Right ventricle myocardium inferior (tissue), 1 donor: ENCODE results near the gene ELMO1. TPM values are rescaled to one million over a fixed set of nuclear protein-coding genes. Genes with fewer than 3 reads are reported as not detected.

Experiments
- ATAC-seq: fragments of 200-7000 bp; cut with Tn5 transposase; one replicate; pipeline ENCODE4 v1.9.1; 2020; ENCODE audit warnings: mild to moderate bottlenecking, moderate library complexity
- DNase-seq: peaks from one replicate; pipeline ENCODE4 v3.0.0; 2021; ENCODE audit errors: missing footprints
- intact Hi-C: fragments of 100-400 bp; cut with DNase I; formaldehyde crosslinking; loops from one replicate; pipeline ENCODE4 v1.11.0; 2022
- long read RNA-seq: library from polyadenylated mRNA; unstranded; transcript quantifications from one replicate; pipeline ENCODE4 v2.0.0, GENCODE V29; 2021
- total RNA-seq: library from RNA; stranded (reverse); fragmentation: NEBNext Ultra II Directional; extraction: Animal tissue kit (Norgen Biotek cat#: 25700); gene quantifications from one replicate; pipeline ENCODE4 v1.2.1, GENCODE V29; 2021
- donor health status: DM: no; HTN: yes; CAD: no; lungs with severe emphysema.

ELMO1 gene
- total RNA-seq: 13.8 TPM
- long read RNA-seq, full-length matches to known transcripts: 3 of 3 reads
- long read RNA-seq, partial matches to known transcripts: 0 of 3 reads
- long read RNA-seq, other reads (novel, unspliced or antisense): 0 of 3 reads

GRCh38 chr7:37448636-37449361, at the start of gene ELMO1:
Gene ELMO1 (minus strand): TSS chr7:37448864. CDS start chr7:37342690, 106,174 bp downstream.
- intact Hi-C loops: loop anchor here (1.0 to 5.0 kb wide), 3 partner anchors 94 to 236 kb away; no protein-coding TSS in a partner anchor
- DNase-seq (peak; percentile 92), ATAC-seq (peak; percentile 88)

GRCh38 chr7:37497576-37497975, 48.9 kb upstream of the ELMO1 start:
- DNase-seq (no peak), ATAC-seq (no peak)
- intact Hi-C loops: loop anchor here (5.0 kb wide), 1 partner anchor 210 kb away; no protein-coding TSS in a partner anchor

- intact Hi-C loops: loop anchor here (5.0 kb wide), 1 partner anchor 208 kb away; no protein-coding TSS in a partner anchor
- no peak for ATAC-seq
- no peak for DNase-seq
Measured at GRCh38 chr7:37495574-37496184, 47.0 kb upstream of the ELMO1 start.

GRCh38 chr7:37494926-37495325, 46.3 kb upstream of the ELMO1 start:
- intact Hi-C loops: loop anchor here (5.0 kb wide), 1 partner anchor 208 kb away; no protein-coding TSS in a partner anchor
- DNase-seq (no peak), ATAC-seq (no peak)

GRCh38 chr7:37493810-37494209, 45.1 kb upstream of the ELMO1 start:
- intact Hi-C loops: no loop called here
- no peak for DNase-seq
- no peak for ATAC-seq

DNA sequence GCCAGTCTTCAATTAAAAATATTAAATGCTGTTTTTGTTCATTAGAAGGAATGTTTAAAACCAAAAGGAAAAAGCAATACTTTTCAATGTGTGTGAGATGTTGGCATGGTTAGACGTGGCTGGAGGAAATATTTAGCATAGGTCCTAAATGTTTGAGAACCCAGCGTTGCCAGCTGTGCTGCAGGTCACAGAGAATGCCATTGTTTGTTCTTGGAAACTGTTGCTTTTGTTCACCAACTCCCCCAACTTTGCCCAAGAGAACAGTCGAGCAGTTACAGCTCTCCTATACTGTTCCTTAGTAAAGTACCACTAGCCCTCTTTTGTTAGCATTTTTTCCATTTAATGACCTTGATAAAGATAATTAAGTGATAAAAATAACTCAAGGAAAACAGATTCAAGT, 44.5 kb upstream of the ELMO1 start:
- ATAC-seq (no peak), DNase-seq (no peak)
- intact Hi-C loops: no loop called here

DNA sequence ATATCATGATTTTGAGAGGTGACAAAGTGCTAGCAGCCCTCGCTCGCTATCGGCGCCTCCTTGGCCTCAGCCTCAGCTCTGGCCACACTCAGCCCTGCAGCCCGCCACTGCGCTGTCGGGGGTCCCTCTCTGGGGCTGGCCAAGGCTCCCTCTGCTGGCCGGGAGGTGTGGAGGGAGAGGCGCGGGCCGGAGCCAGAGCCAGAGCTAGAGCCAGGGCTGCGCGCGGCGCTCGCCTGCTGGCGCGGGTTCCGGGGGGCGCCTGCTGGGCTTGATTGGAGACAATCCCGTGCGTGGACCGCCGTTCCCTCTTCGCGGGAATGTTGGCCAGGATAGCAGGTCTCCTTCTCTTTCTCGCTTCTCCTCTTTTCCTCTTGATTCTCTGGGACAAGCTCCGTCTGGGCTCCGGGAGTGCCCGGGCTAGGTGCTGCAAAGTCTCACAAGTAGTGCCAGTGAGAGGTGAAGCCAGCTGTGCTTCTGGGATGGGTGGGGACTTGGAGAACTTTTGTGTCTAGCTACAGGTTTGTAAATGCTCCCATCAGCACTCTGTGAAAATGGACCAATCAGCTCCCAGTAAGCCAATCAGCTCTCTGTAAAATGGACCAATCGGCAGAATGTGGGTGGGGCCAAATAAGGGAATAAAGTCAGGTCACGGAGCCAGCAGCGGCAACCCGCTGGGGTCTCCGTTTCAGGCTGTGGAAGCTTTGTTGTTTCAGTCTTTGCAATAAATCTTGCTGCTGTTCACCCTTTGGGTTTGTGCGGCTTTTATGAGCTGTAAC, 43.4 kb upstream of the ELMO1 start:
- ATAC-seq (no peak), DNase-seq (no peak)
- intact Hi-C loops: no loop called here

- ATAC-seq (no peak), DNase-seq (no peak)
- intact Hi-C loops: no loop called here
Measured at GRCh38 chr7:37489703-37490102, 41.0 kb upstream of the ELMO1 start.

- ATAC-seq: no peak
Measured at GRCh38 chr7:37488163-37488764, 39.6 kb upstream of the ELMO1 start.

DNA sequence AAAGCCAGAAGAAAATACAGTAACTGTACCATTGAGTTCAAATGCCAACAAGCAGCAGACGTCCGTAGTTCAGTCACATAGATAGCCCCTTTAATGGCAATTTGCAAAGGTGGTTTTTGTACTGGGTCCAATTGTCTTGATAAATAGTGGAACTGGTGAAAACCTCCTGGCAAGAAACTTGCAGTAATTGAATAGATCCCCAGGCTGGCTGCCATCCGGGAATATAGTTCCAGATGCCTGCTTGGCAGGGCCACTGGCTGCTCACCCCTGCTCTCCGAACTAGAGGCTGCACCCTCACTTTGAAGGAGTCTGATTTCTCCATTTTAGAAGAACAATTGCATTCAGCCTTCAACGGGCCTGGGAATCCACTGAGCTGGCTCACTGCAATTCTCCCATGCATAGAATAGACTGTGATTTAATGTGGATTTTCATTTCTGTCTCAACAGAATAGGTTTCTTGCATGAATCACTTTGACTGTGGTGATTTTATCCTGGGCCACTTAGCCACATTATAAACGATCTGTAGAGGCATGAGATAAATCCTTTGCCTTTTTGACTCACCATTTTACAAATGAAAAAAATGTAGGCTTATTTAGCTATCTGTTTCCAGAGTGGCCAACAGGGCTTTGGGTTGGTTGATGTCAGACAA, 35.9 kb upstream of the ELMO1 start:
- intact Hi-C loops: no loop called here
- ATAC-seq: no peak
- no peak for DNase-seq

More at GRCh38 chr7:37488163-37488764, 39.6 kb upstream of the ELMO1 start:
- intact Hi-C loops: no loop called here
- no peak for DNase-seq

- ATAC-seq (no peak), DNase-seq (no peak)
- intact Hi-C loops: no loop called here
Measured at GRCh38 chr7:37483627-37484026, 35.0 kb upstream of the ELMO1 start.

DNA sequence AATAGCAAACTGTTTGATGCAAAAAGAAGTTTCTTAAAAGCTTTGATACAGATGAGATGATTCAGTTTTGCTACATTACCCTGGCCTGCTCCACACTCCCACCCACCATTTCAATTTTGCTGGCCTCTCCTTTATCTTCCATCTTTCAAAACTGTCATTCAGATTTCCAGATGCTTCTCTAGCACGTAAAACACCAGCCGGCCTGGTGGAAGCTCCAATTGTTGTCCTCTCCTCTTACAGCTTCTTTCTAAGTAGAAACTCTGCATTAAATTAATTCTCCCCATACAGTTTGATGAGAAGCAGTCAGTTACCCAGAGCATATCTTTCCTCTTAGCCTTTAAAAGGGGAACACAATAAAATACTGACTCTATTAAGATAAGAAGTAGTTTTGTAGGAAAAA, 34.3 kb upstream of the ELMO1 start:
- no peak for DNase-seq
- intact Hi-C loops: no loop called here
- no peak for ATAC-seq

GRCh38 chr7:37482505-37482904, 33.8 kb upstream of the ELMO1 start:
- ATAC-seq: no peak
- intact Hi-C loops: no loop called here
- no peak for DNase-seq

DNA sequence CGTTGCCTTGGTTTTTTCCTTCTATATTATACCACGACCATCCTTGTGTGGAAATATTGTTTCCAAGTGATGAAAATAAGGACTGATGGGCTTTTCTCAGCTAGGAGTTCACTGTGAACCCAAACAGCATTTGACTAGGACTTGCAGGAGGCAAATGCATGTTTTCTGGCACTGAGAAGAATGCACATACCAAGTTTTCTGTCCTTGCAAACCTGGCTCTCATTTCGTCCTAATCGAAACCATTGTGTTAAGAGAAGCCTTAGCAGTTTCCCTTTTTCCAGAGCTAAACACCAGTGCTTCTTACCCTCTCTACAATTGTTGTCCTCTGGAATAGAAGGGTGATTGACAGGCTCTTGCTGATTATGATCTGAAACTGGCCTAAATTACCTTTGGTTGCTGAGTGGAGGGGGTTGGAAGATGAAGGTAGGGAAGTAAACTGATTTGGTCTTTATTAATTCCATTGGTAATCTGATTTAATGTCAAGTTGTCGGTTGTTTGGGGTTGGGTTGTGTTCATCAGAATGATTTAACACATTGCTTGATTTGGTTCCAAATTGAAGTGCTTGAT, 33.1 kb upstream of the ELMO1 start:
- DNase-seq: no peak
- no peak for ATAC-seq
- intact Hi-C loops: no loop called here

- intact Hi-C loops: no loop called here
- no peak for ATAC-seq
- no peak for DNase-seq
Measured at GRCh38 chr7:37481154-37481553, 32.5 kb upstream of the ELMO1 start.

DNA sequence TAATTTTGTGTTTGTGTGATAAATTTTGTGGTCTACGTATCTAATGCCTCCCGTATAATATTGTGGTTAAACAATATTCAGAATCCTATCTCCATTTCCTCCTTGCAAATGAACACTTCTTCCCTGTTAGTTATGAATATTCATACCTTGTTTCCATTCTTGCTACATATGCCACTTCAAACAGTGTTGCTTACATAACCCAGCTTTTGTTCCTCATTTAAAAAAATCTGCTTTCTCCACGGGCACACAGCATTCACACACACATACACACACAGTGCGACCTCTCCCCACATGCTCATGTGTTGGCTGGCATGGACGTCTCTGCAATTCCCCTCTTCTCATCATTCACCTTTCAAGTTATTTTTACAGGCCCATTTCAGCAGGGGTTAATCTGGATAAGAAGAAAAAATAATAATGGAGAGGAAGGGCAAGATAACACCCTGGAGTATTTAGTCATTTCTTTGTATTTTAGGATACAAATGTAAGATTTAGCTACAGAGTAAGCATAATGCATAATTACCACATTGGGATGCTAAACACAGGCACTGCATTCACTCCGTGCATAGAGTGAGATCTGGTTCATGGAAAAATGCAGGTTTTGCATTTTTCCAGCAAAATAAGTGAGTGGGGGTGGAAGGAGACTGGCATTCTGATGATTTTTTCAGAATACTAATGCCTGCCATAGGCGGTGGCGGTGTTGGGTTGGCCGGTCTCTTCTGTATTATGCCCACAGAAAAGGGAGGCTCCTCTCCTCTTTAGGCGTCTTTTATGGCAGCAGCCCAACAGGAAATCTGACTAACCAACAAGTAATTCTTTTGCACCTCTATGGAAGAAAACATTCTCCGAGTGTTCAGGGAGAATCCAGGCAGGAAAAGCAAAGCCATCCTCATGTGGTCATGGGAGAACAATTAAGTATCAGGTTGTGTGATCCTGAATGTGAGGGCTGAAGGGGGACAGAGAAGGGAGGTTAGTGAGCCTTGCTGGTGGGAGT, 31.7 kb upstream of the ELMO1 start:
- no peak for DNase-seq
- intact Hi-C loops: no loop called here
- no peak for ATAC-seq

DNA sequence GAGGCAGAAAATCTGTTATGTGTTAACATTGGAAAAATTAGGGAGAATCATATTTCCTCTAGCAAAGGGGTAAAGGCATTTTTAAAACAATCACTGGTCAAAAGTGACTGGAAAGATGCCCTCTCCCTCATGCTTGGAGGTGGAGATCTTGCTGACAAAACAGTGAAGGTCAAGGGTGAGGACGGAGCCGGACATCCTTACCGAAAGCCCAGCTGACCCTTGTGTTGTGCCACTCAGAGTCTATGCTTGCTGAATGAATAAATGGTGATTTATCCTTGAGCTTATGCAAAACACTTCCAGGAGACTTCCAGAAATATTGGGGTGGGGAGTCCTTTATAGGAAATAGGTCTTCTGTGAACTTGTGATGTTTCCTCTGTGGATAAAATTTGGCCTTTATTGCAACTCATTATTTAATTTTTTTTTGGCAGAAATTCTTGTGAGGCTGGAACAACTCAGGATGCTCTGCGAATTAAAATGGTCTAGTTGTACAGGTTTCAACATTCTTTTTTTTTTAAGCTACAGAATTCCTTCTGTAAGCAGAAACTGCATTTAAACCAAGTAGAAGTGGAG, 28.3 kb upstream of the ELMO1 start:
- DNase-seq (no peak), ATAC-seq (no peak)
- intact Hi-C loops: no loop called here
